A673 (cell line): Measurements from ENCODE around the gene SH3RF1. TPM values are rescaled to one million over a fixed set of nuclear protein-coding genes. Genes with fewer than 3 reads are reported as not detected.

Experiments used
- BruUV-seq: library from RNA; stranded (reverse); fragments of 400-500 nt; replicated peaks from 2 replicates; lab custom pipeline; 2021; lab: Mats Ljungman, UMichigan
- CTCF ChIA-PET: fragments of 300-600 bp; sonication (Branson Sonifier 250); formaldehyde crosslinking; loops from one replicate; lab custom pipeline; 2022; ENCODE audit warnings: antibody characterized with exemption; lab: Charles Lee
- POLR2A ChIA-PET: fragments of 300-600 bp; sonication (Branson Sonifier 250); formaldehyde crosslinking; loops from one replicate; lab custom pipeline; 2022; ENCODE audit warnings: antibody characterized with exemption; ENCODE audit not compliant: low non-redundant PET; lab: Charles Lee
- DNase-seq: peaks from one replicate; pipeline ENCODE4 v3.0.0-alpha.2; 2015; ENCODE audit warnings: low spot score
- H3K27ac ChIP-seq: fragments of 200-600 bp; sonication (generic); 2 replicates; pipeline ENCODE4 v1.5.1; 2016; ENCODE audit warnings: mixed run types, low read depth, mild to moderate bottlenecking, mixed read lengths, antibody characterized with exemption, low read length; ENCODE audit not compliant: poor library complexity, severe bottlenecking
- H3K27me3 ChIP-seq: fragments of 200-600 bp; sonication (generic); replicated peaks from 2 replicates; pipeline ENCODE4 v1.6.1; 2017; ENCODE audit warnings: mixed run types, low read depth, mild to moderate bottlenecking, mixed read lengths, antibody characterized with exemption, low read length; ENCODE audit not compliant: insufficient read depth, poor library complexity
- H3K36me3 ChIP-seq: fragments of 200-600 bp; sonication (generic); 2 replicates; pipeline ENCODE4 v1.6.1; 2016; ENCODE audit warnings: mixed run types, mild to moderate bottlenecking, mixed read lengths, antibody characterized with exemption, low read length; ENCODE audit not compliant: insufficient read depth, poor library complexity, severe bottlenecking
- H3K4me1 ChIP-seq: fragments of 200-600 bp; sonication (generic); 2 replicates; pipeline ENCODE4 v1.6.1; 2017; ENCODE audit warnings: mixed run types, mild to moderate bottlenecking, mixed read lengths, antibody characterized with exemption, low read length; ENCODE audit not compliant: insufficient read depth, poor library complexity, severe bottlenecking
- H3K4me3 ChIP-seq: fragments of 200-600 bp; sonication (generic); 2 replicates; pipeline ENCODE4 v1.5.1; 2016; ENCODE audit warnings: low read depth, mixed run types, mild to moderate bottlenecking, mixed read lengths, low read length; ENCODE audit not compliant: poor library complexity, severe bottlenecking
- H3K9me3 ChIP-seq: fragments of 200-600 bp; sonication (generic); 2 replicates; pipeline ENCODE4 v1.6.1; 2016; ENCODE audit warnings: mixed run types, low read depth, mild to moderate bottlenecking, mixed read lengths, antibody characterized with exemption, low read length; ENCODE audit not compliant: poor library complexity, severe bottlenecking
- EZH2 ChIP-seq: fragments of 200-600 bp; sonication (generic); IDR thresholded peaks from 2 replicates; pipeline ENCODE4 v1.6.1; 2017; ENCODE audit warnings: borderline replicate concordance, low read depth, mild to moderate bottlenecking, mixed read lengths, antibody characterized with exemption, low read length; ENCODE audit not compliant: poor library complexity, severe bottlenecking
- intact Hi-C: fragments of 100-400 bp; cut with micrococcal nuclease; formaldehyde crosslinking; loops from one replicate; pipeline ENCODE4 v1.10.0; 2022; ENCODE audit not compliant: unreplicated experiment
- total RNA-seq: library from RNA; stranded (reverse); gene quantifications from 2 replicates; pipeline ENCODE4 v1.2.3, GENCODE V29; 2021
- TF ChIP-seq, protein P1 (sequence below): fragments of 300-800, 200-600 bp; sonication (generic); conservative IDR thresholded peaks from 2 replicates; pipeline ENCODE4 v1.5.1; 2017; ENCODE audit warnings: low read depth, mild to moderate bottlenecking, antibody characterized with exemption, low read length, moderate library complexity, mixed read lengths

Gene SH3RF1
- total RNA-seq, 1 experiment from 2014 or later: 15.3 TPM

DNA sequence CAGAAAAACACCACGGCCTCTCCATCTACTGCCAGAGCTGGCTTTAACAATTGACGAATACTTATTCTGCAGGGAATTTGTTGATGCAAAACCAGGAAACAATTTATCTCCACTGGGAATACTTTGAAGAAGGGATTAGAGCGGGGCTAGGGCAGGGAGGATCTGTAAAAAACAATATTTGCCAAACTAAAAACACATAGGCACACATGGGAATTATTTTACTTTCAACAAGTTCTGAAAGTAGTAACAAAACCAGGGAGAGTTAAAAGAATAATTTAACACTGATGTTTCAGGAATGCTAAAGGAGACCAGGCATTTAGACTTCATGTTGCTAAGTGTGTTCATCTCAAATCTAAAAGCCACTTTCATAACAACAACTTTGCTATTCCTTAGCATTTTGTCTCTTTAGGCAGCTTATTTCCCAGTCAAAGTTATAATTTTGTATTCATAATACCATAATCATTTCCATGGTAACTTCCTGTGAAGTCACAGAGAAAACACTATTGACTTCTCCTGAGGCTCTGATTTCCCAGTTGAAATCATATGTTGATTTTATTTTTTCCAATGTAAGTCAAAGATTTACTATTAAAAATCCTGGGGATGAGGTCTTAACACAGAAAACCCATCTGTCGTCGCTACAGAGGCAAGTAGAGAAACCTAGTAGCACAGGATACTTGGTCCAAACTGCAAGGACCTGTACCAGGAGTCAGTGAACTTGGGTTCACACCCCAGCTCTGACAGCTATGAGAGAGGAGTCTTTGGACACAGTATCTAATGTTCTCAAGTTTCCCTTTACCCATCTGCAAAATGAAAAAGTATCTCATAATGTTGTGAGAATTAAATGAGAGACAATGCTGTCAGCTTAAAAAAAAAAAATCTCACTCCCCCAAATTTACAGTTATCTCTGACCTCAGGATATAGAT is 69.3 kb downstream of the SH3RF1 start:
- CTCF ChIA-PET: no interaction called here
- Histone ChIP-seq H3K36me3 (no peaks in the 10 kb centered on the region), H3K4me3 (peak overlapping the region; percentile 20), H3K27me3 (no peaks in the 10 kb centered on the region), H3K9me3 (no peaks in the 10 kb centered on the region), H3K4me1 (peaks cover 46% of the 10 kb centered on the region), H3K27ac (peak overlapping the region; percentile 76)
- intact Hi-C loops: no loop called here
- POLR2A ChIA-PET: interaction anchor here (0.7 kb wide), 1 partner anchor 75 kb away, joined by 4 read pairs; no protein-coding TSS in a partner anchor
- TF ChIP-seq EZH2: no peak
- TF ChIP-seq, protein P1, sequence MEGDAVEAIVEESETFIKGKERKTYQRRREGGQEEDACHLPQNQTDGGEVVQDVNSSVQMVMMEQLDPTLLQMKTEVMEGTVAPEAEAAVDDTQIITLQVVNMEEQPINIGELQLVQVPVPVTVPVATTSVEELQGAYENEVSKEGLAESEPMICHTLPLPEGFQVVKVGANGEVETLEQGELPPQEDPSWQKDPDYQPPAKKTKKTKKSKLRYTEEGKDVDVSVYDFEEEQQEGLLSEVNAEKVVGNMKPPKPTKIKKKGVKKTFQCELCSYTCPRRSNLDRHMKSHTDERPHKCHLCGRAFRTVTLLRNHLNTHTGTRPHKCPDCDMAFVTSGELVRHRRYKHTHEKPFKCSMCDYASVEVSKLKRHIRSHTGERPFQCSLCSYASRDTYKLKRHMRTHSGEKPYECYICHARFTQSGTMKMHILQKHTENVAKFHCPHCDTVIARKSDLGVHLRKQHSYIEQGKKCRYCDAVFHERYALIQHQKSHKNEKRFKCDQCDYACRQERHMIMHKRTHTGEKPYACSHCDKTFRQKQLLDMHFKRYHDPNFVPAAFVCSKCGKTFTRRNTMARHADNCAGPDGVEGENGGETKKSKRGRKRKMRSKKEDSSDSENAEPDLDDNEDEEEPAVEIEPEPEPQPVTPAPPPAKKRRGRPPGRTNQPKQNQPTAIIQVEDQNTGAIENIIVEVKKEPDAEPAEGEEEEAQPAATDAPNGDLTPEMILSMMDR: no peak
- BruUV-seq: no TSS peak
- DNase-seq: peak; percentile 82

GRCh38 chr4:169200361-169201030 is 70.3 kb downstream of the SH3RF1 start:
- ChIA-PET CTCF (no interaction called here), POLR2A (interaction anchor here (0.7 kb wide), 1 partner anchor 76 kb away, joined by 4 read pairs; no protein-coding TSS in a partner anchor)
- TF ChIP-seq, protein P1: no peak
- no peak for TF ChIP-seq EZH2
- peaks cover 46% of the 10 kb centered on the region for H3K4me1 ChIP-seq
- no peak for DNase-seq
- BruUV-seq: no TSS peak
- H3K9me3 ChIP-seq: peaks cover 5% of the 10 kb centered on the region
- peak overlapping the region; percentile 20 for H3K4me3 ChIP-seq
- peak overlapping the region; percentile 76 for H3K27ac ChIP-seq
- H3K36me3 ChIP-seq: no peaks in the 10 kb centered on the region
- intact Hi-C loops: no loop called here
- no peaks in the 10 kb centered on the region for H3K27me3 ChIP-seq

GRCh38 chr4:169199184-169199583 is 71.6 kb downstream of the SH3RF1 start:
- H3K36me3 ChIP-seq: no peaks in the 10 kb centered on the region
- TF ChIP-seq, protein P1: no peak
- TF ChIP-seq EZH2: no peak
- CTCF ChIA-PET: no interaction called here

More at GRCh38 chr4:169199184-169199583, 71.6 kb downstream of the SH3RF1 start:
- H3K4me1 ChIP-seq: peaks cover 37% of the 10 kb centered on the region
- no peak for DNase-seq
- no TSS peak for BruUV-seq
- H3K9me3 ChIP-seq: peaks cover 11% of the 10 kb centered on the region
- intact Hi-C loops: no loop called here
- no peak overlapping the region for H3K4me3 ChIP-seq
- H3K27ac ChIP-seq: no peak overlapping the region
- no peaks in the 10 kb centered on the region for H3K27me3 ChIP-seq
- POLR2A ChIA-PET: no interaction called here
